ENCODE results near the gene WDR18.
A peak's percentile ranks its signal among the peaks of the same experiment; 100 is the strongest.
"Not testable (repeated sequence)": the region's sequence is repeated elsewhere in the genome, so short reads cannot be mapped to it uniquely, and the experiment has no call there.

WDR18 gene

DNA sequence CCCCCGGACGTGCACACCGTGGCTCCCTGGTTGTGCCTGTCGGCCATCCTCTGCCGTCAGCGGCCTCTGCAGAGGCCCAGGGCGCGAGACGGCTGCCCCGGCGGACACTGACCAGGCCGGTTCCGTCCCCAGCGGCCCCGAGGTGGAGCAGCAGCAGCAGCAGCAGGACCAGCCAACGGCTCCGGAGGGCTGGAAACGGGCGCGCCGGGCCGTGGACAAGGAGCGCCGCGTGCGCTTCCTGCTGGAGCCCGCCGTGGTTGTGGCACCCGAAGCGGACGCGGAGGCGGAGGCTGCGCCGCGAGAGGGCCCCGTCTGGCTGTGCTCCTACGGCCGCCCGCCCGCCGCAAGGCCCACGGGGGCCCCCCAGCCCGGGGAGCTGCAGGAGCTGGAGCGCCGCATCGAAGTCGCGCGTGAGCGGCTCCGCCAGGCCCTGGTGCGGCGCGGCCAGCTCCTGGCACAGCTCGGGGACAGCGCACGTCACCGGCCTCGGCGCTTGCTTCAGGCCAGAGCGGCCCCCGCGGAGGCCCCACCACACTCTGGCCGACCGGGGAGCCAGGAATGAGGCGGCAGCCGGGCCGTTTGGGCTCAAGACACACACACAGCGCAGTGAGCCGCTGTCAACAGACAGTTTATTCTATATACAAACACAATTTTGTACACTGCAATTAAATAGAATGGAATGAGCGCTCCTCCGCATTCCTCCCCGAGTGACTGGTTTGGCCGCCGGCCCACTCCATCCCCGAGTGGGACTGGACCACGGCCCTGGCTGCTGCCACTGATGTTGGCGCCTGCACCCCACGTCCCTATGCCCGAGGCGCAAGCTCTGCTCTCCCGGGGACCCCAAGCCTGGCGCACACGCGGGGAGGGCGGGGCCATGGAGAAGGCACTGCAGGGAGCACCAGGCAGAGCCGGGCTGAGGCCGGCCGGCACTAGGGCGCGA lies 25.2 kb downstream of the WDR18 start:
- no peak for DNase-seq

- DNase-seq: no peak
These were observed 25.9 kb downstream of the WDR18 start for GRCh38 chr19:1009981-1010538.

GRCh38 chr19:1010586-1011510 lies 26.7 kb downstream of the WDR18 start:
- no peak for DNase-seq

GRCh38 chr19:1011831-1012333 lies 27.7 kb downstream of the WDR18 start:
- DNase-seq: no peak

DNA sequence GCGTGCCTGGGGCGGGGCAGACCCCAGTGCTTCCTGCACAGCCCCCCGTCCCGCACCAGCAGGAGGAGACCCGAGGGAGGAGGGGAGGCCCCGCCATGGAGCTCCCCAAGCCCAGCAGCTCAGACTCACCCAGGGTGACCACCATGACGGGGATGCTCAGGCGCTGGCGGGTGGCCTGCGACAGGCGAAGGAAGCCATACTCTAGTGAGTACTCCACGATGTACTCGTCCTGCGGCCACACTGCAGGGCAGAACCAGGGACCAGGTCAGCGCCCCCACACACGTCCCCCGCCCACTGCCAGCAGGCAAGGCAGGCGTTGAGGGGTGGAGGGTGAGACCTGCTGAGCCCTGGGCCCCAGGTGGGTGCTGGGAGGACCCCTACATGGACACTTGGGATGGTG lies 28.2 kb downstream of the WDR18 start:
- no peak for DNase-seq

GRCh38 chr19:1013218-1013617 lies 29.1 kb downstream of the WDR18 start:
- no peak for DNase-seq

DNA sequence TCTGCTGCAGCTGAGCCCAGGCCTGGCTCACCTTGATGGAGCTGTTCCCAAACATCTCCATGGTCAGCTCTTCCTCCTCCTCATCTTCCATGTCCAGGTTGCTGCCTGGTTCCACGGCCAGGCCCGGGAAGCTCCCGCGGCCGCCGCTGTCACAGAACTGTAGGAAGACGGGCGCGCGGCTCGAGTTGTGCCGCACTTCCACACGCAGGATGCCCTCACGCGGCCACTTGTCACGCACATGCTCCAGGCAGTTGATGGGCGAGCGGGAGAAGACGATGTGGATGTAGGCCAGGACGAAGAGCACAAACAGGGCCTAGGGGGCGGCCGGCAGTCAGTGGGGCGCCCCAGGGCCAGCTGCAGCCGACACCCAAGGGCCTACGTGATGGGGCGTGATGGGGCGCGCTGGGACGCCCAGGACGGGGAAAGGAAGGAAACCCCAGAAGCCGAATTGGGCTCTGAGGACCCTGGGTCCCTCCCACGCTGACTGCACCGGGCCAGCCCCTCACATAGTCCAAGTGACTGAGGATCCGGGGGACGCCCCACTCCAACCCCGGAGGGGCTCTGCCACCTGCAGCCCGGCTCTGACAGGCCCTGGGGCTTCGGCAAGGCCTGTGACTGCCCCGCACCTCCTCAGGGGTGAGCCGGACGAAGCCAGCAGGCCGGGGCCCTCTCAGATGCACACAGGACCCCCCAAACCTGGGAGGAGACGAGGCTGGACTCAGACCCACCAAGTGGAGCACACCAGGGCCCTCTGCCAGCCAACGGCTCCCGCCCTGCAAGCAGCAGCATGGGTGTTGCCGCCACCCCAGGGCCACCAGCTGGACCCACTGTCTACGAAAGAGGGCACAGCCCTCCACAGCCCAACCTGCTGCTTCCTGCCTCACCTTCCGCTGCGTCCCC lies 30.3 kb downstream of the WDR18 start:
- DNase-seq: no peak

- DNase-seq: no peak
These were observed 31.1 kb downstream of the WDR18 start for GRCh38 chr19:1015061-1015781.

DNA sequence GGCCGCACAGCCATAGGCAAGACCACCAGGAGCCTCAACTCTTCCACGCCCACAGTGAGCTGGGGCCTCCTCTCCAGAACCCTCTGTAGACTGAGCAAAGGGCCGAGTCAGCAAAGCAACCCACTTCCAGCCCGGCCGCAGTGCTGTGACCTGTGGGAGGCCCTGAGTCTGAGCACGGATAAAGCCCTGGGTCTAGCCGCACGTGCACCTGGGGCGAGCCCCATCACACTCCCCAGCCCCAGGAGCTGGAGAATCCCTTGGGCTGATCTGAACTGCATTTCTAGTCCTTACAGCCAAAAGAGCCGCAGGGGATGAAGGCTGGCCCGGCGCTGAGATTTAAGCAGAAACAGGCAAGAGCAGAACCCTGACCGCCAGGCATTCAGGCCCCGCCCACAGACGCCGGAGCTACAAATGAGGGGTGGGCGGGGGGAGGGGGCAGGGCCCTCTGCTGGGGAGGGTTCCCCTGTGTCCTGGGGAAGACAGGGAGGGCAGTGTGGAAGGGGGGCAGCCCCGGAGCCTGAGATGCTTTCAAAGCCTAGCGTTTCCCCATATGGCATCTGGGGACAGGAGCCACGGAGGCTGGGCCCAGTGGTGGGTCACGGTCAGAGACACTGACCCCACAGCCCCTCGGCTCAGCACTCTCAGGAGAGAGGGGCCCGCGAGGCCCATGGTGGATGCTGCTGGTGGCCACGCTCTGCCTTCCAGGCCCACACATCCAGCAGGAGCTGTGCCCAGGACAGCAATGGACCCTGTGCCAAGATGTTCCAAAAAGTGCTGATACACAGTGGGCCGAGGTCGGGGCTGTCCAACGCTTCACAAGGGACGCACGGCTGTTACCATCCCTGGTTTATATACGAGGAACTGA lies 31.9 kb downstream of the WDR18 start:
- no peak for DNase-seq

DNA sequence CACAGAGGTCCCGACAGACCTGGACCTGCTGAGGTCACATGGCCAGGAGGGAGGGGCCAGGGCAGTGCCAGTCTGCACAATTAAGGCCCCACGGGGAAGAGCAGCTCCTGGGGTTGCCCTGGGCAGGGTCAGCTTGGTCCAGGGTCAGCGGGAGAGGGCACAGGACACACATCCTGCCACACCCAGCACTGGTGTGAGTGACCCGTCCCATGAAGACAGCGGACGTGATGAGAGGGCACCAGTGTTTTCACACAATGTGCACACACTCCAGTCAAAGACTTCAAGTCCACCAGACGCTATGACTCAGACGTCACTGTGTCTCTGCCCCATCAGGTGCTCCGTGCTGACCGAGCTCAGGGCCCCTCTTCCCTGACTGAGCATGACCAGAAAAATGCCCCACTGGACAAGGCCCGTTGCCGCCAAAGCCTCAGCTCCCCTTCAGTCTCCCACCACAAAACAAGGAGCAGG lies 32.5 kb downstream of the WDR18 start:
- no peak for DNase-seq

GRCh38 chr19:1017115-1017905 lies 33.2 kb downstream of the WDR18 start:
- DNase-seq: no peak

DNA sequence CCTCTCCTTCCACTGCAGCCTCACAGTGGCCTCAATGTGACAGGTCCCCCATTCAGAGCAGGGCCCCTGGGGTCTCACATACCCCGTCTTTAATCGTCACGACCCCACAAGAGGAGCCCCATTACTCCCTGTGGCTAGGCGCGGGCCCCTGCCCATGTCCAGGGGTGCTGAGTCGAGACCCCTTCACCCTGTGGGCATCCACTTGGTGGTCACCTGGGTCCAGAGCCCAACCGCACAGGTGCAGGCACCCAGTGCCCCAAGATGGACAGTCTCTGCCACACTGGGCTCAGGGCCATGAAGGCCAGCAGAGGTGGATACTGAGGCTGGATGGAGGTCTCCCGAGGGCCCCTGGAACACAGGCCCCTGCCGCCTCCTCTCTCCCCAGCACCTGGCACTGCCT lies 33.8 kb downstream of the WDR18 start:
- no peak for DNase-seq

DNA sequence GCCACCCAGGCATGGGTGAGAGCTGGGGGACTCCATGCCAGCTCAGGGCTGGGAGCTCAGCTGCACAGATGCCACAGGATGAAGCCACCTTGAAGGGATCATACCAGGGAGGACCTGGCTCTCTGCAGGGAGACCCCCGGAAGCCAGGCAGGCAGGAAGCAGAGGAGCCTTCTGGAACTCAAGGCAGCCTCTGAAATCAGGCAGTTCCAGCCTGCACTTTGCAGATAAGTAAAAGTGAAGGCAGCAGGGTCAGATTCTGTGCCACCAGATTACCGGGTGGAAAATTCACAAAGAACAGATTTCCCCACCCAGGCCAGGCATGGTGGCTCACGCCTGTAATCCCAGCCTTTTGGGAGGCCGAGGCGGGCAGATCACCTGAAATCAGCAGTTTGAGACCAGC lies 34.2 kb downstream of the WDR18 start:
- no peak for DNase-seq

DNA sequence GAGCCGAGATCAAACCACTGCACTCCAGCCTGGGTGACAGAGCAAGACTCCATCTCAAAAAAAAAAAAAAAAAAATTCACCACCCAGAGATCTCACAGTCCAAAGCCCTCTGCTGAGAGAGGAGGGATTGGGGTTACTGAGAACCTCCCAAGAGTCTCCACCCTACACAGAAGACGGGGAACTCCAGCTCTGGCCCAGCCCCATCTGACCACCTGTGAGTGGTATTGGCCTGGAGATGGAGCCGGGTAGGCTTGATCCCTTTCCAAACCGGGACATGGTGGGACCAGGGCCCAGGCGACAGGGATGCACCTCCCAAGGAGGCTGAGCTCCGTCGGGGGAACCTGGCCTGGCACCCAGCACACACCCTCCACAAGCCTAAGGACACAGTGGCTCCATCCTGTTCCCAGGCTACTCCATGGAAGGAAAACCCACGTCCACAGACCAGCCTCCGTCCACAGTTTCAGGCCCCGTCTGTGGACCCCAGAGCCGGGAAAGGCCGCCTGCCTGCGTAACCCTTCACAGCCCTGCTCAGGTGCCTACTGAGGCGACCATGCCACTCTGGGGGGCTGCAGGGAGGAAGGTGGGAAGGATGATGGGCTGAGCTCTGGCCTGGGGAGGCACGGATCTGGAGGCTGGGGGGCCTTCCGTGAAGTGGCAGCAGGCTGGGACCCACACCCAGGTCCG lies 34.9 kb downstream of the WDR18 start:
- DNase-seq: no peak

- DNase-seq: no peak
These were observed 35.4 kb downstream of the WDR18 start for GRCh38 chr19:1019616-1019961.

GRCh38 chr19:1019980-1020867 lies 36.1 kb downstream of the WDR18 start:
- DNase-seq: no peak

DNA sequence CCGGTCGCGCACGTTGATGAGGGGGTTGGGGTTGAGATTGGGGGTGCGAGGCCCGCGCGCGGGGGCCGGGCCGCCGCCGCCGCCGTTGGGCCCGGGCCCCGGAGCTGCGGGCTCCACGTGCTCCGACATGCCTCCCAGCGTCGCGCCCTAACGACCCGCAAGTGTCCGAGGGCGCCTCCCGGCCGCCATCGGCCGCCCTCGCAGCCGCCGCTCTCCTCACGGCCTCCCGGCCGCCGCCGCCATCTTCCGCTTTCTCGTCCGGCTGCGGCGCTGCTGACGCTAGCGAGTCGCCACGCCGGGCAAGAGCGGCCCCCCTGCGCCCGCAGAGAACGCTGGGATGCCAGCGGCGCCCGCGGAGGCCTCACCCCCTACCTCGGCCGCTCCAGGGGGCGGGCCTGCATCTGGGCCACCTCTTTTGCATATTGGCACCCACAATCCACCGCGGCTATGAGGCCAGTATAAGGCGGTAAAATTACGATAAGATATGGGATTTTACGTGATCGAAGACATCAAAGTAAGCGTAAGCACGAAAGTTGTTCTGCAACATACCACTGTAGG lies 36.8 kb downstream of the WDR18 start, which contains the start of gene TMEM259:
TSS of gene TMEM259 (minus strand) at position 256 of the 558 bp plus-strand sequence. CDS start at position 129, 127 bp downstream.
- DNase-seq: peak; percentile 98

DNA sequence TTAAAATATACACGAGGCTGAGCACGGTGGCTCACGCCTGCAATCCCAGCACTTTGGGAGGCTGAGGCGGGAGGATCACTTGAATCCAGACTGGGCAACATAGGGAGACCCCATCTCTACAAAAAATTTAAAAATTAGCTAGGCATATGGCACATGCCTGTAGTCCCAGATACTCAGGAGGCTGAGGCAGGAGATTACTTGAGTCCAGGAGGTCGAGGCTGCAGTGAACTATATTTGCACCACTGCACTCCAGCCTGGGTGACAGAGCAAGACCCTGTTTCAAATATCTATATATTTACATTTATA lies 39.7 kb downstream of the WDR18 start:
- not testable (repeated sequence) for DNase-seq
